Activated naive CD4-positive, alpha-beta T cell treated with anti-CD3 and anti-CD28 coated beads, Interleukin-2, amount 50 U/mL, for 72 hours (primary cell): ENCODE measurements around the gene TIMM17A. TPM values are rescaled to one million over a fixed set of nuclear protein-coding genes. Genes with fewer than 3 reads are reported as not detected.
A peak's percentile ranks its signal among the peaks of the same experiment; 100 is the strongest.
"Not testable (repeated sequence)": the region's sequence is repeated elsewhere in the genome, so short reads cannot be mapped to it uniquely, and the experiment has no call there.

Experiments
- ATAC-seq, 2 donors: fragments of 150-1000 bp; cut with Tn5 transposase; 2 replicates each; pipeline ENCODE4 v1.10.0; 2021; ENCODE audit warnings: mild to moderate bottlenecking in 2 of 2, moderate library complexity in 2 of 2
- DNase-seq, 2 donors: peaks; one replicate each; pipeline ENCODE4 v3.0.0; 2021 to 2022; ENCODE audit warnings: low spot score in 2 of 2
- H3K27ac Mint-ChIP-seq, 2 donors: one replicate each; pipeline ENCODE4 v1.8.0; 2022; ENCODE audit warnings: mild to moderate bottlenecking in 2 of 2, mixed read lengths in 2 of 2
- H3K36me3 Mint-ChIP-seq, 2 donors: one replicate each; pipeline ENCODE4 v1.8.0; 2022; ENCODE audit warnings: mixed read lengths in 2 of 2
- H3K9me3 Mint-ChIP-seq, 2 donors: one replicate each; pipeline ENCODE4 v1.8.0; 2022; ENCODE audit warnings: mixed read lengths in 2 of 2
- total RNA-seq, 2 donors: library from RNA; stranded (reverse); gene quantifications; one replicate each; pipeline ENCODE4 v1.2.3, GENCODE V29; 2022

Gene TIMM17A
- total RNA-seq, 2 donors from 2014 or later: 64.3 to 89.0 TPM

GRCh38 chr1:201933840-201934430 lies 21.4 kb upstream of the TIMM17A start:
- Mint-ChIP-seq H3K36me3 (no peaks in the 10 kb centered on the region), H3K27ac (no peak overlapping the region), H3K9me3 (no peaks in the 10 kb centered on the region)
- no peak for DNase-seq
- ATAC-seq: no peak

GRCh38 chr1:201937624-201938213 lies 17.6 kb upstream of the TIMM17A start:
- ATAC-seq (no peak), DNase-seq (no peak)
- no peaks in the 10 kb centered on the region for H3K36me3 Mint-ChIP-seq
- H3K9me3 Mint-ChIP-seq: no peaks in the 10 kb centered on the region
- H3K27ac Mint-ChIP-seq: no peak overlapping the region

- ATAC-seq: no peak
- DNase-seq: no peak
- H3K36me3 Mint-ChIP-seq: no peaks in the 10 kb centered on the region
- no peaks in the 10 kb centered on the region for H3K9me3 Mint-ChIP-seq
- no peak overlapping the region for H3K27ac Mint-ChIP-seq
These were observed 16.8 kb upstream of the TIMM17A start for GRCh38 chr1:201938440-201939035.

GRCh38 chr1:201939148-201939547 lies 16.2 kb upstream of the TIMM17A start:
- H3K36me3 Mint-ChIP-seq: no peaks in the 10 kb centered on the region
- ATAC-seq: no peak
- H3K9me3 Mint-ChIP-seq: no peaks in the 10 kb centered on the region
- DNase-seq: no peak
- peak overlapping the region in 1 of 2 donors; percentile 4 for H3K27ac Mint-ChIP-seq

GRCh38 chr1:201939574-201939973 lies 15.7 kb upstream of the TIMM17A start:
- ATAC-seq: no peak
- Mint-ChIP-seq H3K36me3 (no peaks in the 10 kb centered on the region), H3K27ac (peak overlapping the region in 1 of 2 donors; percentile 4), H3K9me3 (no peaks in the 10 kb centered on the region)
- DNase-seq: no peak

- ATAC-seq, H3K9me3 Mint-ChIP-seq, H3K36me3 Mint-ChIP-seq, DNase-seq: not testable (repeated sequence)
- H3K27ac Mint-ChIP-seq: peak overlapping the region in 1 of 2 donors; percentile 4
These were observed 15.0 kb upstream of the TIMM17A start for GRCh38 chr1:201940316-201940715.

GRCh38 chr1:201941420-201942128 lies 13.7 kb upstream of the TIMM17A start:
- ATAC-seq: no peak

GRCh38 chr1:201942129-201942495 lies 13.2 kb upstream of the TIMM17A start:
- DNase-seq: no peak
- Mint-ChIP-seq H3K27ac (no peak overlapping the region), H3K9me3 (no peaks in the 10 kb centered on the region), H3K36me3 (peaks cover 0 to 10% of the 10 kb centered on the region in 2 donors)
- no peak for ATAC-seq

More at GRCh38 chr1:201941420-201942128, 13.7 kb upstream of the TIMM17A start:
- H3K36me3 Mint-ChIP-seq: peaks cover 0 to 6% of the 10 kb centered on the region in 2 donors
- no peak overlapping the region for H3K27ac Mint-ChIP-seq
- no peak for DNase-seq
- H3K9me3 Mint-ChIP-seq: no peaks in the 10 kb centered on the region

GRCh38 chr1:201944002-201944401 lies 11.3 kb upstream of the TIMM17A start:
- ATAC-seq (no peak), DNase-seq (no peak)
- H3K27ac Mint-ChIP-seq: no peak overlapping the region
- H3K36me3 Mint-ChIP-seq: peaks cover 0 to 10% of the 10 kb centered on the region in 2 donors
- no peaks in the 10 kb centered on the region for H3K9me3 Mint-ChIP-seq

GRCh38 chr1:201944639-201945038 lies 10.7 kb upstream of the TIMM17A start:
- H3K36me3 Mint-ChIP-seq: peaks cover 0 to 10% of the 10 kb centered on the region in 2 donors
- ATAC-seq: no peak

GRCh38 chr1:201945157-201945556 lies 10.1 kb upstream of the TIMM17A start:
- Mint-ChIP-seq H3K27ac (no peak overlapping the region), H3K9me3 (no peaks in the 10 kb centered on the region), H3K36me3 (peaks cover 0 to 10% of the 10 kb centered on the region in 2 donors)
- DNase-seq (no peak), ATAC-seq (no peak)

More at GRCh38 chr1:201944639-201945038, 10.7 kb upstream of the TIMM17A start:
- DNase-seq: no peak
- H3K27ac Mint-ChIP-seq: no peak overlapping the region
- no peaks in the 10 kb centered on the region for H3K9me3 Mint-ChIP-seq

- H3K36me3 Mint-ChIP-seq: peaks cover 0 to 10% of the 10 kb centered on the region in 2 donors
- ATAC-seq: no peak
- no peak for DNase-seq
- H3K9me3 Mint-ChIP-seq: no peaks in the 10 kb centered on the region
- H3K27ac Mint-ChIP-seq: no peak overlapping the region
These were observed 9.5 kb upstream of the TIMM17A start for GRCh38 chr1:201945863-201946223.

GRCh38 chr1:201946224-201946908 lies 8.9 kb upstream of the TIMM17A start, which contains the start of gene LMOD1:
Gene LMOD1 (minus strand): TSS chr1:201946548. CDS start chr1:201946340, 208 bp downstream.
- Mint-ChIP-seq H3K9me3 (no peaks in the 10 kb centered on the region), H3K27ac (no peak within 1 kb of the TSS), H3K36me3 (peaks cover 0 to 10% of the 10 kb centered on the region in 2 donors)
- DNase-seq: no peak
- ATAC-seq: peak; percentile 18 to 46

GRCh38 chr1:201947697-201948008 lies 7.7 kb upstream of the TIMM17A start:
- Mint-ChIP-seq H3K27ac (no peak overlapping the region), H3K9me3 (no peaks in the 10 kb centered on the region), H3K36me3 (peaks cover 0 to 10% of the 10 kb centered on the region in 2 donors)
- ATAC-seq (no peak), DNase-seq (no peak)

GRCh38 chr1:201949491-201949890 lies 5.8 kb upstream of the TIMM17A start:
- H3K27ac Mint-ChIP-seq: no peak overlapping the region
- peaks cover 3 to 13% of the 10 kb centered on the region in 2 donors for H3K36me3 Mint-ChIP-seq
- ATAC-seq (no peak), DNase-seq (no peak)
- no peaks in the 10 kb centered on the region for H3K9me3 Mint-ChIP-seq

GRCh38 chr1:201954263-201955008 lies 867 bp upstream of the TIMM17A start:
- ATAC-seq (no peak), DNase-seq (no peak)
- peaks cover 15 to 16% of the 10 kb centered on the region in 2 donors for H3K36me3 Mint-ChIP-seq
- peak overlapping the region; percentile 98 to 99 for H3K27ac Mint-ChIP-seq
- H3K9me3 Mint-ChIP-seq: no peaks in the 10 kb centered on the region
